GM10248 (cell line): ENCODE results near the gene NWD2.

Experiments
- CTCF ChIA-PET: fragments of 300-600 bp; sonication (Branson Sonifier 250); formaldehyde crosslinking; extraction: SDS; loops from one replicate; lab custom pipeline; 2021; ENCODE audit warnings: antibody characterized with exemption; lab: Yijun Ruan, JAX
- POLR2A ChIA-PET: fragments of 350-650 bp; sonication (Branson Sonifier 250); formaldehyde crosslinking; extraction: SDS; loops from one replicate; lab custom pipeline; 2020; ENCODE audit warnings: antibody characterized with exemption; lab: Yijun Ruan, JAX
- DNase-seq: peaks from one replicate; pipeline ENCODE4 v3.0.0; 2012; ENCODE audit errors: extremely low spot score
- TF ChIP-seq, protein P1 (sequence below): IDR thresholded peaks from 2 replicates; pipeline ENCODE4 v1.5.1; 2012; ENCODE audit warnings: mild to moderate bottlenecking, low read depth; ENCODE audit errors: extremely low read depth, missing control alignments, control extremely low read depth

Gene NWD2

DNA sequence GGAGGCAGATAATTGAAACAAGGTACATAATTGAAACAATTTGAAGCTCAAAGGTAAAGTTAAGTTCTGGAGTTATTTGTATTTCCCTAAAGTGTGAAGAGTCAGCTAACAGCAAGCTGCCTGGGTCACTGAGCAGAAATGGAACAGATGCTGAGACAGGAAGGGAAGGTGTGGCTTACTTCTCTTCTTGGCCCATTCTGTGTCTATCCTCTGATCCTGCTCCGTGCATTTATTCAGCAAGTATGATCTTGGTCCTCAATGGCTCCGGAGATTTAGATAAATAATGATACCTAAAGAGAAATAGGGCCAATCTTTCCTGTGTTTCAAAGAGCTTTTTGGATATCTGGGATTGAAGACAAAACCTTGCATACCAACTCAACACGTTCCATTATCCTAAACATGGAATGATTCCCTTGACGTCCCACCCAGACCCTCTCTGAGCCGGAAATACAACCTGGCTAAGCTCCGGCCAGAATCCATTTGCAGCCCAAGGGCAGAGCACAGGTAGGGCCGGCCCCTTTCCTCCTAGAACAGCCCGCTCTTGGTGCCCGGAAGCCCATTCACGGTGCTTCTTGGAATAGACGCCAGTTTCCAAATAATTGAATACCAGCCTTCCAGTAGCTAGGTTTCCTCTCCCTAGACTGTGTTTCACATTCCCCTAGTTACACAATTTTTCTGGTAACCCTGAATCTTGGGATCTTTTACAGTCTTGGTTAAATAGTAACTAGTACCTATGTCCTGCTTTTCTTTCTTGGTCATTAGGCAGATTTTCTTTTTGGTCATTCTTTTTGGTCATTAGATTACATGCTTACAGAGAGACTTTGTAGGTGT is 211.0 kb downstream of the NWD2 start:
- TF ChIP-seq, protein P1, sequence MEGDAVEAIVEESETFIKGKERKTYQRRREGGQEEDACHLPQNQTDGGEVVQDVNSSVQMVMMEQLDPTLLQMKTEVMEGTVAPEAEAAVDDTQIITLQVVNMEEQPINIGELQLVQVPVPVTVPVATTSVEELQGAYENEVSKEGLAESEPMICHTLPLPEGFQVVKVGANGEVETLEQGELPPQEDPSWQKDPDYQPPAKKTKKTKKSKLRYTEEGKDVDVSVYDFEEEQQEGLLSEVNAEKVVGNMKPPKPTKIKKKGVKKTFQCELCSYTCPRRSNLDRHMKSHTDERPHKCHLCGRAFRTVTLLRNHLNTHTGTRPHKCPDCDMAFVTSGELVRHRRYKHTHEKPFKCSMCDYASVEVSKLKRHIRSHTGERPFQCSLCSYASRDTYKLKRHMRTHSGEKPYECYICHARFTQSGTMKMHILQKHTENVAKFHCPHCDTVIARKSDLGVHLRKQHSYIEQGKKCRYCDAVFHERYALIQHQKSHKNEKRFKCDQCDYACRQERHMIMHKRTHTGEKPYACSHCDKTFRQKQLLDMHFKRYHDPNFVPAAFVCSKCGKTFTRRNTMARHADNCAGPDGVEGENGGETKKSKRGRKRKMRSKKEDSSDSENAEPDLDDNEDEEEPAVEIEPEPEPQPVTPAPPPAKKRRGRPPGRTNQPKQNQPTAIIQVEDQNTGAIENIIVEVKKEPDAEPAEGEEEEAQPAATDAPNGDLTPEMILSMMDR, result no peak
- DNase-seq, result no peak
- ChIA-PET CTCF (interaction anchor here (1.0 to 3.6 kb wide), 4 partner anchors 9 to 113 kb away, joined by 4 to 36 read pairs (median 20); no protein-coding TSS in a partner anchor), POLR2A (no interaction called here)

DNA sequence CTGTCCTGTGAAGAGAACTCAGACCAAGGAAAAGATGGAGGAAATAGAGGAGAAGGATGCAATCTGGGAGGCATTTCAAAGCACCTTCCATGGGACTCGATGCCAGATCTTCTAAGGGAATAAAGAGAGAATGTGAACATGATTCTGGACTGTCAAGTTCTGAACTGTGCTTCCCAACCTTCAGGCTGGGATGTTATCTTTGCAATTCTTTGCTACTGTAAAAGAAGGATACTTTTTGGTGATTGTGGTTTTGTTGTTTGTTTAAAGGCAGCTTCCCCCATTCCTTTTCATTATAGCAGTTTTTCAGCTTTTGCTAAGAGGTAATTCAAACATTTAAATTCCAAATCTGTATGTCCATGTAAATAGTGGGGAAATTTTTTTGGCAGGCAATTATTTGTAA is 217.3 kb downstream of the NWD2 start:
- TF ChIP-seq, protein P1, result no peak
- no peak for DNase-seq
- CTCF ChIA-PET, result interaction anchor here (1.5 kb wide), 1 partner anchor 20 kb away, joined by 4 read pairs; no protein-coding TSS in a partner anchor
- POLR2A ChIA-PET, result no interaction called here

DNA sequence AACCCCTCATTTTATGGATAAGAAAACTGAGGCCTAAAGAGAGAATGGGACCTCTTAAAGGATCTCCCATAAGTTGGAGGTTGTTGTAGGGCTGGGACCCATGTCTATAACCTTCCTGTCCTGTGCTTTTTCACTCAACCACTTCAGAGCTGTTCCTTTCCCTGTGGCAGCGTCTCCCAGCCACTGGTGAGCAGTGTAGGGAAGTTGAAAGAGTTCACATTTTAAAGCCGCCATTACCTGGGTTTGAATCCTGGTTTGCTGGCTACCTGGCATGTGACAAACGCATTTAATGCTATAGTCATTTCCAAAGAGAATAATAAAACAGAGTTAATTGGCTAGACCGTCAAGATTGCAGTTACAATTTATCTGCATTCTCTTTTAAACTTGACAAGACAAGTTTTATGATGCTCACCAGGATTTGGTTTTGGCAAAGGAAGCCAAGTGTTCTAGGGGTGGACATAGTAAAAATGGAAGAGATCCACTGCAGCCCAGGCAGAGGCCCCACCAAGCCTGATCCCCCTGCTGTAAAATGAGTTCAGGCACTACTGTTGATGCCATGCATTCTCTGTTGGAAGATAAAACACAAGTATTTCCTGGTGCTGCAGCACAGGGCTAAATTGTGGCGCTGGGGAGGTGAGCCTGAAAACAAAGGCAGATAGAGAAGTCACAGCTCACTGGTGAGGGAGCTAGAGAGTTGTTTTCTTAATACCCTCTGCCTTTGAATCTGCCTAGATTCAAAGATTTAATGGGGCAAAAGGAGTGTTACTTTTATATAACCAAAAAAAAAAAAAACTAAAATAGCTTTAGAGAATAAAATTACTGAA is 218.7 kb downstream of the NWD2 start:
- ChIA-PET CTCF (interaction anchor here (3.2 kb wide), 1 partner anchor 9 kb away, joined by 18 read pairs; a partner anchor contains a TSS), POLR2A (no interaction called here)
- DNase-seq, result no peak
- TF ChIP-seq, protein P1, result no peak

DNA sequence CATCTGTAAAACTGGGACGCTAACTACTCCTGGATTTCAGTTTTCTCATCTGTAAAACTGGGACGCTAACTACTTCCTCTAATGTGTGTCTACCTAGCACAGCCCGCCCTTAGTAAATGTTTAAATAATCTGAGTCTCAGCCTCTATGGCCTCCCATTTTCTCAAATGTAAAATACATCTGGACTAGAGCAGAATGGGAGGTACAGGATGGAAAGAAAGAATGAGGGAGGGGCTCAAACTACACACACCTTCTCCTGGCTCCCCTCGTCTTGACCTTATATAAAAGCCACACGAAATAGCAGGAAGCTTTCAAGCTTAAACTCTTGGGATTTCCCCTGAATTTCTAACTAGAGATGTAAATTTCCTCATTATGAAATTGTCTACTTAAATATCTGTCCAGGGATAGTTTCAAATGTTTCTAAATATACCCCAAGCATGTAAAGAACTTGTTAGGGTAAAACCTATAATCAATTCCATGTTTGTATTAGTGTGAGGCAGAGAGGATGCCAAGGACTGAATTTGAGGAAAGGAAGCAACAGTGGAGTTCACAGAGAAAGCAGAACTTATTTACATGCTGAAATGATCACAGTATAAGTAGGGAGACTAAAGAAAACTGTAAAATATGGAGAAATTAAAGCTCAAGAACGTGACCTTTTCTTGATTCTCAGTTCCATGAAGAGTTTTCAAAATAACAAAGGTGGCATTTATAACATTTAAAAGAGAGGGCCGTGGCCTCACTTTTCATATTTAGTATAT is 220.0 kb downstream of the NWD2 start:
- ChIA-PET CTCF (interaction anchor here (1.9 to 3.2 kb wide), 2 partner anchors 10 to 16 kb away, joined by 6 to 18 read pairs; a partner anchor contains a TSS), POLR2A (no interaction called here)
- DNase-seq, result no peak
- TF ChIP-seq, protein P1, result no peak

DNA sequence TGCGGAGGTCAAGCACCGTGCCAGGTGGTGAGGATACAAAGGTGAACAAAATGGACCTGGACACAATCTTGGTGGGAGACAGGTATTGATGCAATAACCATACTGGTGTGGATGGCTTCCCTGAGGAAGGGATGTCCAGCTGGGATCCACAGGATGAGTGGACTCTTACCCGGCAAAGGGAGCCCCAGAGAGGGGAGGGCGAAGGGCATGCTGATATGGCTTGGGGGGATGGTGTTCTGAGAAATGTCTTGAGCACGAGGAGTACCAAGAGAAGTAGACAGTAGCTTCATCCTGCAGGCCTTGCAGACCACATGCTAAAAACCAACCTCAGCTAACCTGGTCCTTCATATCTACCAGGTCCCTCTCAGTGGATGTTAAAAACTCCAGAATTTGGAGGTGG is 220.8 kb downstream of the NWD2 start:
- TF ChIP-seq, protein P1, result no peak
- ChIA-PET CTCF (interaction anchor here (1.9 to 3.2 kb wide), 2 partner anchors 11 to 16 kb away, joined by 6 to 18 read pairs; a partner anchor contains a TSS), POLR2A (no interaction called here)
- DNase-seq, result no peak
